Keratinocyte (primary cell): Measurements from ENCODE around the gene GPRC5A. TPM values are rescaled to one million over a fixed set of nuclear protein-coding genes. Genes with fewer than 3 reads are reported as not detected.

Source experiments
- DNase-seq: peaks from one replicate; pipeline ENCODE4 v3.0.0-alpha.2; 2011; ENCODE audit warnings: low read depth, missing footprints, low spot score
- FAIRE-seq: peaks from 2 replicates; lab custom pipeline; 2011; peaks lifted over from hg19 to GRCh38; lab: Jason Lieb, UNC
- H2AFZ ChIP-seq: 2 replicates; pipeline ENCODE4 v1.6.0; 2012; ENCODE audit warnings: low read length, control low read depth, inconsistent platforms; ENCODE audit not compliant: control insufficient read depth
- H3K27ac ChIP-seq: 2 replicates; pipeline ENCODE4 v1.5.1; 2011; ENCODE audit warnings: low read length; ENCODE audit not compliant: control insufficient read depth, insufficient read depth
- H3K27me3 ChIP-seq: 3 replicates; pipeline ENCODE4 v1.6.0; 2011; ENCODE audit warnings: low read length; ENCODE audit not compliant: control insufficient read depth, insufficient read depth; ENCODE audit errors: extremely low read depth
- H3K36me3 ChIP-seq, 2 experiments: 2 replicates in 1 of 2; 3 replicates in 1 of 2; pipeline ENCODE4 v1.5.1; 2011; ENCODE audit warnings: low read length in 2 of 2, mild to moderate bottlenecking in 1 of 2; ENCODE audit not compliant: control insufficient read depth in 2 of 2, insufficient read depth in 2 of 2; ENCODE audit errors: extremely low read depth in 1 of 2
- H3K4me1 ChIP-seq: 3 replicates; pipeline ENCODE4 v1.5.1; 2011; ENCODE audit warnings: low read length; ENCODE audit not compliant: control insufficient read depth, insufficient read depth; ENCODE audit errors: extremely low read depth
- H3K4me2 ChIP-seq: 3 replicates; pipeline ENCODE4 v1.6.0; 2011; ENCODE audit warnings: low read depth, low read length; ENCODE audit not compliant: control insufficient read depth, insufficient read depth; ENCODE audit errors: extremely low read depth
- H3K4me3 ChIP-seq, 3 experiments: fragments of 200-600 bp in 1 of 3; sonication (generic) in 1 of 3; 2 replicates in 2 of 3; 3 replicates in 1 of 3; pipeline ENCODE4 v1.5.1; 2011 to 2016; ENCODE audit warnings: low read length in 3 of 3, mild to moderate bottlenecking in 3 of 3, control low read depth in 2 of 3, inconsistent platforms in 1 of 3, low read depth in 1 of 3, mixed read lengths in 1 of 3, mixed run types in 1 of 3, moderate library complexity in 1 of 3; ENCODE audit not compliant: control insufficient read depth in 2 of 3, insufficient read depth in 2 of 3; ENCODE audit errors: extremely low read depth in 1 of 3
- H3K79me2 ChIP-seq: 2 replicates; pipeline ENCODE4 v1.6.0; 2012; ENCODE audit warnings: low read length; ENCODE audit not compliant: control insufficient read depth, insufficient read depth
- H3K9ac ChIP-seq: 3 replicates; pipeline ENCODE4 v1.6.0; 2011; ENCODE audit warnings: low read length; ENCODE audit not compliant: control insufficient read depth, insufficient read depth; ENCODE audit errors: extremely low read depth
- H3K9me1 ChIP-seq: 3 replicates; pipeline ENCODE4 v1.6.0; 2011; ENCODE audit warnings: low read length; ENCODE audit not compliant: control insufficient read depth, insufficient read depth; ENCODE audit errors: extremely low read depth
- H3K9me3 ChIP-seq: 2 replicates; pipeline ENCODE4 v1.5.1; 2012; ENCODE audit warnings: low read depth, low read length; ENCODE audit not compliant: control insufficient read depth
- H4K20me1 ChIP-seq: 3 replicates; pipeline ENCODE4 v1.6.0; 2011; ENCODE audit warnings: low read length; ENCODE audit not compliant: control insufficient read depth, insufficient read depth; ENCODE audit errors: extremely low read depth
- CTCF ChIP-seq, 3 experiments: IDR thresholded peaks in 1 of 3; conservative IDR thresholded peaks in 1 of 3; optimal IDR thresholded peaks in 1 of 3; 2 replicates in 2 of 3; 3 replicates in 1 of 3; pipeline versions ENCODE3 to v1.5.1; 2011; ENCODE audit warnings: low read length in 3 of 3, mild to moderate bottlenecking in 3 of 3, moderate library complexity in 2 of 3, control low read depth in 1 of 3, inconsistent platforms in 1 of 3; ENCODE audit not compliant: insufficient read depth in 2 of 3; ENCODE audit errors: extremely low read depth in 1 of 3
- EZH2 ChIP-seq: IDR thresholded peaks from one replicate; pipeline ENCODE4 v1.6.1; 2012; ENCODE audit warnings: inconsistent platforms, mild to moderate bottlenecking, low read length, moderate library complexity
- dilution Hi-C: fragments of 300-500 bp; cut with MboI; formaldehyde crosslinking; loops from one replicate; pipeline ENCODE4 v1.7.0; 2020; ENCODE audit warnings: low sequenced_read_pairs; ENCODE audit not compliant: extremely low pct_ligation_motif_present
- polyA plus RNA-seq, 5 experiments: library from polyadenylated mRNA; depleted of rRNA in 3 of 5; stranded (reverse) in 3 of 5; stranded (forward) in 1 of 5; unstranded in 1 of 5; fragments of >200 nt; gene quantifications; 1 replicate in 1 of 5; 2 replicates in 3 of 5; 3 replicates in 1 of 5; pipeline versions ENCODE4 v1.2.1 to v1.2.3, GENCODE V29; 2011 to 2012; ENCODE audit warnings: missing spikeins in 2 of 5, low read depth in 1 of 5, low replicate concordance in 1 of 5

GPRC5A gene
- polyA plus RNA-seq, 1 donor (not counting 4 experiments of a cell fraction or from before 2014, with no cell fraction given): 25.5 TPM

- FAIRE-seq (no peak), DNase-seq (no peak)
- no peaks in the 10 kb centered on the region for H3K9me3 ChIP-seq
- H3K4me3 ChIP-seq: no peak overlapping the region
- peaks cover 32% of the 10 kb centered on the region for H3K79me2 ChIP-seq
- H3K4me1 ChIP-seq: peaks cover 6% of the 10 kb centered on the region
- no peak overlapping the region for H3K9ac ChIP-seq
- no peaks in the 10 kb centered on the region for H3K27me3 ChIP-seq
- dilution Hi-C loops: no loop called here
- no peak overlapping the region for H3K4me2 ChIP-seq
- peaks cover 28 to 33% of the 10 kb centered on the region in 2 experiments for H3K36me3 ChIP-seq
- no peak overlapping the region for H2AFZ ChIP-seq
- no peaks in the 10 kb centered on the region for H4K20me1 ChIP-seq
- TF ChIP-seq CTCF (optimal IDR thresholded peaks at IDR 0.05 in 1 of 3, IDR thresholded peaks at IDR 0.05 in 1 of 3, conservative IDR thresholded peaks at IDR 0.05 in 1 of 3; ENCODE audit: extremely low read depth in 1 of 3, insufficient read depth in 2 of 3, low read length in 3 of 3): no peak
- TF ChIP-seq EZH2: no peak
- H3K27ac ChIP-seq: no peak overlapping the region
- H3K9me1 ChIP-seq: no peaks in the 10 kb centered on the region
These were observed 18.0 kb downstream of the GPRC5A start for GRCh38 chr12:12909228-12909994.

GRCh38 chr12:12909995-12910420 lies 18.6 kb downstream of the GPRC5A start:
- H3K27ac ChIP-seq: no peak overlapping the region
- H3K9me3 ChIP-seq: no peaks in the 10 kb centered on the region
- H3K9ac ChIP-seq: no peak overlapping the region
- H3K9me1 ChIP-seq: no peaks in the 10 kb centered on the region
- dilution Hi-C loops: no loop called here
- H4K20me1 ChIP-seq: no peaks in the 10 kb centered on the region
- no peaks in the 10 kb centered on the region for H3K27me3 ChIP-seq
- H3K4me2 ChIP-seq: no peak overlapping the region
- H3K79me2 ChIP-seq: peaks cover 30% of the 10 kb centered on the region
- TF ChIP-seq CTCF (optimal IDR thresholded peaks at IDR 0.05 in 1 of 3, IDR thresholded peaks at IDR 0.05 in 1 of 3, conservative IDR thresholded peaks at IDR 0.05 in 1 of 3; ENCODE audit: extremely low read depth in 1 of 3, insufficient read depth in 2 of 3, low read length in 3 of 3): no peak
- TF ChIP-seq EZH2: no peak
- FAIRE-seq (no peak), DNase-seq (no peak)
- no peak overlapping the region for H2AFZ ChIP-seq
- H3K4me3 ChIP-seq: no peak overlapping the region
- H3K4me1 ChIP-seq: peaks cover 4% of the 10 kb centered on the region
- H3K36me3 ChIP-seq: peaks cover 25 to 33% of the 10 kb centered on the region in 2 experiments
